Loucy (cell line): ENCODE results near the gene TMEM140.

Source experiments
- H2AFZ ChIP-seq: fragments of 200-600 bp; sonication (generic); 2 replicates; pipeline ENCODE4 v1.6.0; 2016; ENCODE audit warnings: antibody characterized with exemption, mild to moderate bottlenecking, low read length, moderate library complexity
- H3F3A ChIP-seq: fragments of 200-600 bp; 2 replicates; pipeline ENCODE4 v1.6.0; 2016; ENCODE audit warnings: antibody characterized with exemption, low read depth, mild to moderate bottlenecking
- H3K27me3 ChIP-seq: fragments of 200-600 bp; sonication (generic); 2 replicates; pipeline ENCODE4 v1.6.1; 2014; ENCODE audit warnings: low read length, mild to moderate bottlenecking; ENCODE audit not compliant: insufficient read depth, poor library complexity, severe bottlenecking
- H3K36me3 ChIP-seq: fragments of 200-600 bp; sonication (generic); 2 replicates; pipeline ENCODE4 v1.6.1; 2016; ENCODE audit warnings: low read length; ENCODE audit not compliant: insufficient read depth
- H3K4me1 ChIP-seq: fragments of 200-600 bp; sonication (generic); 2 replicates; pipeline ENCODE4 v1.5.1; 2014; ENCODE audit warnings: low read length, mild to moderate bottlenecking; ENCODE audit not compliant: insufficient read depth, poor library complexity, severe bottlenecking
- H3K4me2 ChIP-seq: fragments of 200-600 bp; sonication (generic); 2 replicates; pipeline ENCODE4 v1.6.0; 2014; ENCODE audit warnings: antibody characterized with exemption, low read length, low read depth, mild to moderate bottlenecking; ENCODE audit not compliant: poor library complexity, severe bottlenecking
- H3K4me3 ChIP-seq: fragments of 200-600 bp; sonication (generic); 2 replicates; pipeline ENCODE4 v1.5.1; 2014; ENCODE audit warnings: low read length, mild to moderate bottlenecking, mixed read lengths; ENCODE audit not compliant: poor library complexity, severe bottlenecking
- H3K79me2 ChIP-seq: fragments of 200-600 bp; sonication (generic); 2 replicates; pipeline ENCODE4 v1.6.1; 2014; ENCODE audit warnings: low read length; ENCODE audit not compliant: insufficient read depth
- H3K9ac ChIP-seq: fragments of 200-600 bp; sonication (generic); 2 replicates; pipeline ENCODE4 v1.6.0; 2014; ENCODE audit warnings: mild to moderate bottlenecking, low read depth, low read length, moderate library complexity; ENCODE audit not compliant: poor library complexity, severe bottlenecking
- H3K9me2 ChIP-seq: fragments of 200-600 bp; sonication (generic); replicated peaks from 2 replicates; pipeline ENCODE4 v1.6.1; 2016; ENCODE audit warnings: low read depth, low read length, mixed read lengths
- H3K9me3 ChIP-seq: fragments of 200-600 bp; sonication (generic); 2 replicates; pipeline ENCODE4 v1.6.1; 2014; ENCODE audit warnings: mild to moderate bottlenecking, antibody characterized with exemption, low read length, low read depth; ENCODE audit not compliant: insufficient read depth
- H4K20me1 ChIP-seq: fragments of 200-600 bp; sonication (generic); 2 replicates; pipeline ENCODE4 v1.6.0; 2014; ENCODE audit warnings: antibody characterized with exemption, low read length, mild to moderate bottlenecking; ENCODE audit not compliant: insufficient read depth, poor library complexity, severe bottlenecking
- CTCF ChIP-seq: fragments of 200-600 bp; sonication (generic); conservative IDR thresholded peaks from 2 replicates; pipeline ENCODE4 v1.5.1; 2014; ENCODE audit warnings: mild to moderate bottlenecking, antibody characterized with exemption, low read length
- EZH2phosphoT487 ChIP-seq: fragments of 200-600 bp; IDR thresholded peaks from 2 replicates; pipeline ENCODE4 v1.6.1; 2018; ENCODE audit warnings: antibody characterized with exemption, mild to moderate bottlenecking, moderate library complexity, borderline replicate concordance

The TMEM140 gene

GRCh38 chr7:135168001-135168400 lies 20.1 kb downstream of the TMEM140 start:
- H3K9me3 ChIP-seq: no peaks in the 10 kb centered on the region; the same call in 1 of the 2 replicates
- H3F3A ChIP-seq: no peaks in the 10 kb centered on the region
- TF ChIP-seq EZH2phosphoT487 (no peak), CTCF (no peak)
- peaks cover 40% of the 10 kb centered on the region for H4K20me1 ChIP-seq
- no peaks in the 10 kb centered on the region for H3K9me2 ChIP-seq
- peak overlapping the region; percentile 81 for H3K4me3 ChIP-seq
- peak overlapping the region; percentile 90 for H3K4me2 ChIP-seq
- H3K9ac ChIP-seq: no peak overlapping the region
- H3K27me3 ChIP-seq: no peaks in the 10 kb centered on the region
- H3K4me1 ChIP-seq: peaks cover 22% of the 10 kb centered on the region
- peaks cover 35% of the 10 kb centered on the region for H3K79me2 ChIP-seq
- no peak overlapping the region for H2AFZ ChIP-seq
- H3K36me3 ChIP-seq: peaks cover 22% of the 10 kb centered on the region; the same call in 1 of the 2 replicates

GRCh38 chr7:135168489-135169140 lies 20.7 kb downstream of the TMEM140 start:
- no peaks in the 10 kb centered on the region for H3F3A ChIP-seq
- no peak overlapping the region for H2AFZ ChIP-seq
- peak overlapping the region; percentile 87 for H3K9ac ChIP-seq
- peaks cover 22% of the 10 kb centered on the region for H3K4me1 ChIP-seq
- peak overlapping the region; percentile 90 for H3K4me2 ChIP-seq
- H3K36me3 ChIP-seq: peaks cover 22% of the 10 kb centered on the region; the same call in 1 of the 2 replicates
- TF ChIP-seq CTCF (no peak), EZH2phosphoT487 (no peak)
- no peaks in the 10 kb centered on the region for H3K27me3 ChIP-seq
- H3K4me3 ChIP-seq: peak overlapping the region; percentile 81
- no peaks in the 10 kb centered on the region for H3K9me2 ChIP-seq
- H3K79me2 ChIP-seq: peaks cover 35% of the 10 kb centered on the region
- no peaks in the 10 kb centered on the region for H3K9me3 ChIP-seq
- peaks cover 40% of the 10 kb centered on the region for H4K20me1 ChIP-seq

GRCh38 chr7:135169141-135169963 lies 21.5 kb downstream of the TMEM140 start:
- Histone ChIP-seq H3K27me3 (no peaks in the 10 kb centered on the region), H4K20me1 (peaks cover 40% of the 10 kb centered on the region), H2AFZ (no peak overlapping the region), H3F3A (no peaks in the 10 kb centered on the region), H3K9me2 (no peaks in the 10 kb centered on the region), H3K36me3 (peaks cover 22% of the 10 kb centered on the region; the same call in 1 of the 2 replicates), H3K9ac (peak overlapping the region; percentile 87), H3K9me3 (no peaks in the 10 kb centered on the region), H3K4me2 (peak overlapping the region; percentile 90), H3K79me2 (peaks cover 35% of the 10 kb centered on the region), H3K4me3 (peak overlapping the region; percentile 81), H3K4me1 (peaks cover 22% of the 10 kb centered on the region)
- TF ChIP-seq CTCF (peak; percentile 75), EZH2phosphoT487 (no peak)
